OCI-LY7 (cell line): ENCODE data around the gene ATP8B1.

ENCODE experiments used
- EZH2phosphoT487 ChIP-seq: fragments of 200-600 bp; sonication (generic); IDR thresholded peaks from 2 replicates; pipeline ENCODE4 v1.6.1; 2018; ENCODE audit warnings: low read depth, borderline replicate concordance, mild to moderate bottlenecking, mixed run types, antibody characterized with exemption, low read length, moderate library complexity, mixed read lengths
- TF ChIP-seq, protein P1 (sequence below): fragments of 200-600 bp; sonication (generic); conservative IDR thresholded peaks from 2 replicates; pipeline ENCODE4 v1.5.1; 2014; ENCODE audit warnings: mild to moderate bottlenecking, antibody characterized with exemption, low read length, moderate library complexity, mixed read lengths

DNA sequence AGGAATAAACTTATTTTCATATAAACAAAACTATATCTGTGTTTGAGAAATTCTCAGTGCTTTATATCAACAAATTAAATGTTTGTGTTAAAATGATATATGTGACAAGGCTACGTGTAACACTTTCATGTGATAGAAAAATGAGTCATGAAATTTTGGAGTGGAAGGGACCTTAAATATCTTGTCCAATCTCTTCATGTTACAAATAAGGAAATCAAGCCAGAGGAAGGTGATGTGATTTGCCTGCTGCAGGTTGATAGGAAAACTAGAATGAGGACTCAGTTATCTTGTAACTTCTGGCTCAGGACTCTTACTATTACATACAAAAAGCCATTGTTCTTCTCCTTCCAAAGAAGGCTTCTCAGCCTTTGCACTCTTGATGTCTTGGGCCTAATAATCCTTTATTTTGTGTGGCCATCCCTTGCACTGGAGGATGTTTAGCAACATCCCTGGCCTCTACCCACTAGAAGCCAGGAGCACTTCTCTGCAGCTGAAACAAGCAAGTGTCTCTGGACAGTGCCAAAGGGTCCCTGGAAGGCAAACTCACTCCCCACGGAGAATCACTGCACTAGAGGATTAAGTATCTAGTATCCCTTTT lies 138.4 kb downstream of the ATP8B1 start:
- TF ChIP-seq, protein P1, sequence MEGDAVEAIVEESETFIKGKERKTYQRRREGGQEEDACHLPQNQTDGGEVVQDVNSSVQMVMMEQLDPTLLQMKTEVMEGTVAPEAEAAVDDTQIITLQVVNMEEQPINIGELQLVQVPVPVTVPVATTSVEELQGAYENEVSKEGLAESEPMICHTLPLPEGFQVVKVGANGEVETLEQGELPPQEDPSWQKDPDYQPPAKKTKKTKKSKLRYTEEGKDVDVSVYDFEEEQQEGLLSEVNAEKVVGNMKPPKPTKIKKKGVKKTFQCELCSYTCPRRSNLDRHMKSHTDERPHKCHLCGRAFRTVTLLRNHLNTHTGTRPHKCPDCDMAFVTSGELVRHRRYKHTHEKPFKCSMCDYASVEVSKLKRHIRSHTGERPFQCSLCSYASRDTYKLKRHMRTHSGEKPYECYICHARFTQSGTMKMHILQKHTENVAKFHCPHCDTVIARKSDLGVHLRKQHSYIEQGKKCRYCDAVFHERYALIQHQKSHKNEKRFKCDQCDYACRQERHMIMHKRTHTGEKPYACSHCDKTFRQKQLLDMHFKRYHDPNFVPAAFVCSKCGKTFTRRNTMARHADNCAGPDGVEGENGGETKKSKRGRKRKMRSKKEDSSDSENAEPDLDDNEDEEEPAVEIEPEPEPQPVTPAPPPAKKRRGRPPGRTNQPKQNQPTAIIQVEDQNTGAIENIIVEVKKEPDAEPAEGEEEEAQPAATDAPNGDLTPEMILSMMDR: no peak
- TF ChIP-seq EZH2phosphoT487: no peak
